ENCODE data around the gene PCF11.

PCF11 gene

DNA sequence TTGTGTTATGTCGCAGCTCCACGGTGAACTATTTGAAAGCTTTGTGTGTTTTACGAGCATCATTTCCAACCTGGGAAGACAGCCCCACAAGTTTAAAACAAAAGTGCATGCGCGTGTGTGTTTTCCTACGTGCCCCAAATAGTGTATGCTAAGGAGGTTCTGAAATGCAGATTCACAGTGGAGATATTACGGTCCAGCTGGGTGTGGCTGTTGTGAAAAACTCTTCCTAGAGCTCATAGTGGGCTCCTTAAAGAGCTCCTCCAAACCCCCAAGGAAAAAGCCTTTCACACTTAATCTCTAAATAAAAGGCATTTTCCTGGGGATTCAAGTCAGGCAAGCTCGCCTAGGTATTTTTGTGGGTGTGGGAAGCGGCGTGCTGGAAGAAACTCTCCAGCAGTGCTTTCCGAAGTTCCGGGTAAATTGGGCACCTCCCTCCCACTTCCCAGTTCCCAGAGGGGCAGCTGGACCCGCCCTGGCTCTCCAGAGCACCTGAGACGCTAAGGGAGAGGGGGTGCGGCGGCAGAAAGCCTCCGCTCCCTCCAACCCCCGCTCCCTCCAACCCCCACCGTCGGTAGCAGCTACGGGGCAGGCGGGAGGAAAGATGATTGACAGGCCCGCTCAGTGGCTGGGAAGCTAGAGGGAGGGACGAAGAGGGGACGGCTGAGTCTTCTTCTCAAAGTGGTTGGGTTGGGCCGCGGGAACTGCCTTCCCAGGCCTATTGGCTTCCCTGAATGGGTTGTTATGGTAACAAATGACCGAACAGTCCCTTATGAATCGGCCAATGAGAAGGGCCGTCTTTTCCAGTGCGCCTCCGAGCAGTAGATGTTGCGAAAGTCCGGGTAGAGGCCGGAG lies 561 bp upstream of the PCF11 start:
- DNase-seq (ENCODE audit: low read depth) = peak; percentile 95

DNA sequence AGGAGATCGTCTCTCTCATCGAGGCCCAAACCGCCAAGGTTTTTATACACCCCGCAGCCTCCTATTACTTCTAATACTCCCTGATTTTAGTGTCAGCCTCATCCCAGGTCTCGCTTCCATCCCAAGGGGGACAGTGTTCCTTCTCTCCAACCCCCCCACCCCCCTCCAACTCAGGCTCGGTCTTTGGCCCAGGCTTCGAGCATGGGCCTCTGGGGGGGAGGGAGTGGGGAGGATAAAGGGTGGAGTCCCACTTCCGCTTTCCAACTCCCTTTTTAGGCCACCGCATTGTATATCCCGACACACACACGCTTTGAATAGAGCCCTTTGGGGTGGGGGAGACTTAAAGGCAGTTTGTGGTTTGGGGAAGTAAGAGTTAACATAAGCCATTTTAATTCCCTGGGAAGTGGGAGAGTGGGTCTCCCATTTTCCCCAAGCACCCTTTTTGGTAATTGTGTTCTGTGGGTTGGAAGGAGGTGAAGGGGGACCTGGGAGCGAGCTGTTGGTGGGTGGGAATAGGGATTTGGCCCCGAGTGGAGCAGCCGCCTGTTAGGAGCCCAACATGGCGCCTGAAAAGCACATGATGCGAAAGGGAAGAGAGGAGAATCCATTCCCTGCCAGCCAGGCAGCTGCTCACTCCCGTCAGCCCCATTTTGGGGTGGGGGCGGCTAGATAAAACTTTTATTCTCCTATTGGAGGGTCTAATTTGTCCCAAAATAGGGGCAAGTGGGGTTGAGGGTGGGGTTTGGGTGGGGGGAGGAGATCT lies 844 bp downstream of the PCF11 start:
- DNase-seq (ENCODE audit: low read depth) = peak; percentile 17

DNA sequence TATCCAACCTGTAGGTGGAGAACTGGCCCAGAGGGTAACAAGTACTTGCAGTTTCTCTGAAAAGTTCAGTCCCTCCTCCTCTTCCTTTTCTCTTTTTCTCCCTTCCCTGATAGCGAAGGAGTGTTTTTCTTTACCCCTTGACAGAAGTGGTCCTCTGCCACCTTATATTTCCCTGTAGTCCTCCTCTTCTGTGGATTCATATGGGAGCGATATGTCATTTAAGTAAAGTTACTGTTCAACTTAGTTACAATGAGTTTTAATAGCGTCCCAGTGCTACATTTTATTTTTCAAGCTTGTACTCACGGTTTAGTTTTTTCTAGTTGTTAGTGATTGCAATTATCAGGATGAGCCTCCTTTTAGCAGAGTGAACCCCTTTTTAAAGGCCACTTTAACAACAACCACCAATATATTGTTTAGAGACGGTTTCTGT lies 1.4 kb downstream of the PCF11 start:
- no peak for DNase-seq (ENCODE audit: low read depth)

DNA sequence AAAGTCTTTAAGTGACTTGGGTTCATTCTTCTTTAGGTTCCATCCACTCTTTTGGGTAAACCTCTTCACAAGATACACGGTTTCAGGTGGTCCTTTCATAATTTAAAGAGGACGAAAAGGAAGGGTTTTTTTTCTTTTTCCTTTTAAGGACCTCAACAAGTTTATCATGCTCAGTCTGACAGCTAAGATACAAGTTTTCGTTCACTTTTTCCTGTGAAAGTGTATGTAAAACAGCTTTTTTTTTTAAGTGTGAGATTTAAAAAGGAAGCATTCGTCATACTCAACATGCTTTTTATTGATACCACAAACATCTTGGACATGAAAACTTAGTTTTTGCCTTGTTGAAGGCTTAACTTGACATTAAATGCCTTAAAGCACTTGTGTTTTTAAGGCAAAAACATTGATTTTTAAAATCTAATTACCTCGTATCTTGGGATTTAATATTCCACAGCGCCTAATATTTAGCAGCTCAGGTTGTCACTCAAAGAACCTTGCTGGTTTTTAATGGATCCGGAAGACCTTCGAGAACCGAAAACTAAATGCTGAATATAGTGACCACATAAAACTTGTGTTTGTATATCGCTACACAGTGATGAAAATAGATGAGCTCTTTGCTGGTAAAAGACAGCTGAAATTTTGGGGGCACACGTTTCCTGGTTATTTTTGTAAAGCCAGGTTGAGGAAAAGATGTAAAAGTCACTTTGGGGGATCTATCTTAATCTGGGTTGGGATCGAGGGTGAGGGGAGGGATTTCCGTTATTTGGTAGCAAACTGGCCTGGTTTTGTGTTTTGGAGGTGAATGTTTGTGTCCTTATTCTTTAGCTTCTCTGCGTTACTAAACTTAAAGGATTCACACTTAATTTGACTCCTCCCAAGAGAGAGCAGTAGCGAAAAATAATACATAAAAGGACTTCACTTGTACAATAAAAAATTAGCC lies 2.3 kb downstream of the PCF11 start:
- no peak for DNase-seq (ENCODE audit: low read depth)

DNA sequence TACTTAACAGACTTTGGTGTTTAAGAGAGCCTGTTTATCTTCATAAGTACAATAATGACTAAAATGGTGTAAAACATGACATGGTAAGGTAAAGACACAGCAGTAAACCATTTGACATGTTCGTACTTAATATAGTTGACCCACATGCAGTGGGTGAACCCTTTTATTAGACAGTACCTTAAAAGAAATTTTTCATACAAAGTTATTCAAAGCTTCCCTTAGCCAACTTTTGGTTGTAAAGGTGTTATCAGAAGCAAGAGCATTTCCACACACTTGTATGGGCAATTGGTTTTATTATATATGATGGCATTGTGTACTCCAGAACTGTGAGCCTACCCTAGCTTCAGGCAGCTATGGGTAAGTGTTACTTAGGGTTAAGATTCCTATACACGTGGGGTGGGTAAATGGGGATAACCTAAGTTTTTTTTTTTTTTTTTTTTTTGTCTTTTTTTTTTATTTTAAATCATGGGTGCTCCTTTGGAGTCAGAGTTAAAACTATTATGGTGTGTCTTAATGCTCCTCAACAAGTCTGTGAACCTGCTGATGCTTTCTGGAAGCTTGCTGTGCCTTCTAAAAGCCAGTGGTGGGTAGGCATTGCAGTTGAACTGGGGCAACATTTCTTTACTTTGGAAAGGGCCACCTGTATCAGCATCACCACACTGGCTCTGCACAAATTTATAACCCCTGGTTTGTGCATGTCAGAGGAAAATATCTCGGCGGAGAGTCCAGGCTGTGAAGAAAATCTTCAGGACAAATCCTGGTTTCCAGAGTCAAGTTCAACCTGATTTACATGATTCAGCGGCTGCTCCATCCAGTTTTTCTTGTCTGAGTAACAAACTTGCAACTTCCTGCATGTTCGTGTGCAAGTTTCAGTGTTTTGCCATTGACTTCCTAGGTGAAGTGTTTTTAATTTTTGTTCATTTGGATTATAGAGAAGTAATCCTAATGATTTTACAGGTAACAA lies 3.3 kb downstream of the PCF11 start:
- DNase-seq (ENCODE audit: low read depth) = no peak

DNA sequence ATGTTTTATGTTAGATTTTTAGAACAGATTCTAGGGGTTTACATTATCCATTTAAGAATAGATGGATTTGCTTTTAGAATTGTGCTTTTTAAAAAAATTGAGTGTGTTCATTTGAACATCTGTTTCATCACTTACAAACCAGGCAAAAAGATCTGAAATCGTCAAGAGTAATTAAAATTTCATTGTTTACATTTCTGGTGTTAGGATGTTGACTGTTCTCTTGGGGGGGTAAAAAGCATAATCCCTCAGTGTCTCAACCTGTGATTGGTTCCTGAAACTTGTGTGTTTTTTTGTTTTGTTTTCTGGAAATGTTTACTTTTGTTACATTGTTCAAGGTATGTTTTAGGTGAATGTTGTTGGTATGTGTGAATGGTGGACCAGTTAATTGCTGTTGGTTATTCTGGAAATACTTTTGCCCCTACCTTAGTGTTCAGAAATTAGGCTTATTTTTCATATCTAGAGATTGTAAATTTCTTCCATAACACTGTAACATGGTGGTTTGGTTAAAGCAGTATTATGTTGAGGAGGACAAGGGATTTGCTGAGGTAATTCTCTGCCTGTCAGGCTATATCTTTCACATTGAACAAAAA lies 4.8 kb downstream of the PCF11 start:
- no peak for DNase-seq (ENCODE audit: low read depth)

DNA sequence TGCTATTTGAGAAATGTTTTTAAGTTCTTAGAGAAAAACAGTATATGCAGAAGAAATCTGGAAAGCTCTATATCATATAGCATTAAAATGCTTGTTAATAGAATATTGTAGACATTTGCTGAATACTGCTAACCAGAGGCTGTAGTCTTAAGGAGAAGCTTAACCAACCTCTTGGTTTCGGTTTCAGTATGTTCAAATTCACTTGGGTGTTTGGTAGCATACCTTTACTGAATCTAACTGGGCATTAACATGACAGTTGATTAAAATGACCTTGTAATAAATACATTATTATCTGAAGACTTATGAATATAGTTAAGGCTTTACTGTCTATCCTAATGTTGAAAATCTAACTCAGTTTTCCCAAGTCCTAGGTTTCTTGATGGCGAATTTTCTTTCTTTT lies 5.4 kb downstream of the PCF11 start:
- no peak for DNase-seq (ENCODE audit: low read depth)

DNA sequence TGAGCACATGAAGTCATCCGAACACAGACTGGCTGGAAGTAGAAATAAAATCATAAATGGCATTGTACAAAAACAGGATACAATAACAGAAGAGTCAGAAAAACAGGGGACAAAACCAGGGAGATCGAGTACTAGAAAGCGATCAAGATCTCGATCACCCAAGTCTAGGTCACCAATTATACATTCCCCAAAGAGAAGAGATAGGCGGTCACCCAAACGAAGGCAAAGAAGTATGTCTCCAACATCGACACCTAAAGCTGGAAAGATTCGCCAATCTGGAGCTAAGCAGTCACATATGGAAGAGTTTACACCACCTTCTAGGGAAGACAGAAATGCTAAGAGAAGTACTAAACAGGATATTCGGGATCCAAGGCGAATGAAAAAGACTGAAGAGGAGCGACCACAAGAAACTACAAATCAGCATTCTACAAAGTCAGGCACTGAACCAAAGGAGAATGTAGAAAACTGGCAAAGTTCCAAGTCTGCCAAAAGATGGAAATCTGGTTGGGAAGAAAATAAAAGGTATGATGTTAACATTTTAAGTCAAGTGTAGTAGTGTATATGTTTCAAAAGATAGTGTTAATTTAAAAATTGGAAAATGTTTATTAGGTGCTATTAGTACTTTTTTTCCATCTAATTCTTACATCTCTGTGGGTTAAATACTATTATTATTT lies 9.4 kb downstream of the PCF11 start:
- DNase-seq (ENCODE audit: low read depth) = no peak

DNA sequence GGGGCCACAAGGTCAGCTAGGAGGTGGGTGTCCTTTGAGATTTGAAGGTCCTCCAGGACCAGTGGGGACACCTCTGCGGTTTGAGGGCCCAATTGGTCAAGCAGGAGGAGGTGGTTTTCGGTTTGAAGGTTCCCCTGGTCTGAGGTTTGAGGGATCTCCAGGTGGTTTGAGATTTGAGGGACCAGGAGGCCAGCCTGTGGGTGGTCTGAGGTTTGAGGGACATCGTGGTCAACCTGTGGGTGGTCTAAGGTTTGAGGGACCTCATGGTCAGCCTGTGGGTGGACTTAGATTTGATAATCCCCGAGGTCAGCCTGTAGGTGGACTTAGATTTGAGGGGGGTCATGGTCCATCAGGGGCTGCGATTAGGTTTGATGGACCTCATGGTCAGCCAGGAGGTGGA lies 11.8 kb downstream of the PCF11 start:
- no peak for DNase-seq (ENCODE audit: low read depth)

DNA sequence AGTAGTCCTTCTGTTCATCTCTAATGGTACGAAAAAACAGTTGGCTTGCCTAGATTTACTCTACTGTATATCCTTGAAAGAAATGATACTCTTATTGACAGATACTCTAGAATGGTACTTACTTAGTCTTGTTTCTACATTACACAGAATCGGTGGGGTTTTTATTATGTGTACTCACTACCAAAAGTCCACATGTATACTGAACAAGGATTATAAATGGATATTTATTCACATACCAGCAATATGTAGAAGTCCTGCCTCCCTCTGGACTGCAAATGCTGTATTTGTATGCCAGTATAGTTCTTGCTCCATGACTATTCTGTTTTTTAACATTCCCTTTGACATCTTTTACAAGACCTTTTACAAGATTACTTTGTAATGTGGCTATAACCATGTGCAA lies 13.9 kb downstream of the PCF11 start:
- no peak for DNase-seq (ENCODE audit: low read depth)

DNA sequence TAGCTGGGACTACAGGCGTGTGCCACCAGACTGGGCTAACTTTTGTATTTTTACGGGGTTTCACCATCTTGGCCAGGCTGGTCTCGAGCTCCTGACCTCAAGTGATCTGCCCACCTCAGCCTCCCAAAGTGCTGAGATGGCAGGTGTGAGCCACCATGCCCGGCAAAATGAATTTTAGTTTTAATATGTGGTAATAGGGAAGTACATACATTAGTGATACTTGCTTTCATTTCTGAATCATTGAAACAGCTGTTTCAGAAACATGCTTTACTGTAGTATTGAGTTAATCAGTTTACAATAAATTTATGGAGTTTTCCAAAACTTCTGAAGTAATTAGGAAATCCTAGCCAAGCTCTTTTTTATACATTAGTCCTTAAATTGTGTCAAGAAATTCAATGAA lies 15.6 kb downstream of the PCF11 start:
- no peak for DNase-seq (ENCODE audit: low read depth)

DNA sequence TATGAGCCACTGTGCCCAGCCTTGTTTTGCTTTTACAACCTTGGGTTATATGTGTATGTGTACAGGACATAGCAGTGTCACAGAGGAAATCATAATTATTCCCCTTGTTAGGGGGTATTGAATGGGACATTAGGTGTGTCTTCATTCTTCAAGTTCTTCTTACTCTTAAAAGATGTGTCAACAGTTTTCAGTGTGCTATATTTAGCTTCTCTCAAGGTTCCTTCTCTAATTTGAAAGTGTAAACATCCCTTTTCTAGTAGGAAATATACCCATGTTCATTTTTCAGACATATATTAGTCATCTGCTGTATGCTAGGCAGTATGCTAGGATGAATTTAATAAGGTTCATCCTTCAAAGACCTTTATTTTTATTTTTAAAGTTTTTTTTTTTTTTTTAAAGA lies 17.1 kb downstream of the PCF11 start:
- DNase-seq (ENCODE audit: low read depth) = no peak

DNA sequence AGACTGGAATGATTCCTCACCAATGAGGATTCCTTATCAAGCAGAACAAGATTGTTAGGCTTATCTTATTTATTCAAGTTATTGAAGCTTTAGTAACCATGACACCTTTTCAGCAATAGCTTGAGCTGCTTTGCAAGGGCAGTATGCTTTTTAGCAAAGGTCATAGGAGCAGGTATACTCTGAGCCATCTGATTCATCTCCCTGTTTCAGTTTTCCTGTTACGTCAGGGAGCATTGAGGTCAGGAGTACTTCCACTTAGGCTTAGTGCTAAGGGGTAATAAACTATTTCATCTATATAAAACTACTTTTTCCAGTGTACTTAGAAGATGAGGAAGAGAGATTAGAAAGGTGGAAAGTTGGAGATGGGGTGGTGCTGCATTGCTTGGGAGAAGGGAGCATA lies 18.9 kb downstream of the PCF11 start:
- no peak for DNase-seq (ENCODE audit: low read depth)

DNA sequence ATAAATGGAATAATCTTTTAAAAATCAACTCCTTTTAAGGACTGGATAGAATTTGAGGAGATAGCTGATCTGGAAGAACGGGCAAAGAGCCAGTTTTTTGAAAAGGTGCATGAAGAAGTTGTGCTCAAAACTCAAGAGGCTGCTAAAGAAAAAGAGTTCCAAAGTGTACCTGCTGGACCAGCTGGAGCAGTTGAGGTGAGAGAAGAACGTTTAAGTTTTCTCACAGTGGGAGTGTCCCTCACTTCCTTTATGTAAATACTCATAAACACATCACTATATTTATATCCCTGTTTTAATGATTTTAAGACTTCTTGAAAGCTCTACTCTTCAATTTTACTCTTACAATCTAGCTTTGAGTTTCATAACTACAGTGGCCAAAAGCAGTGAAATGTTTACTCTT lies 24.9 kb downstream of the PCF11 start:
- DNase-seq (ENCODE audit: low read depth) = no peak

DNA sequence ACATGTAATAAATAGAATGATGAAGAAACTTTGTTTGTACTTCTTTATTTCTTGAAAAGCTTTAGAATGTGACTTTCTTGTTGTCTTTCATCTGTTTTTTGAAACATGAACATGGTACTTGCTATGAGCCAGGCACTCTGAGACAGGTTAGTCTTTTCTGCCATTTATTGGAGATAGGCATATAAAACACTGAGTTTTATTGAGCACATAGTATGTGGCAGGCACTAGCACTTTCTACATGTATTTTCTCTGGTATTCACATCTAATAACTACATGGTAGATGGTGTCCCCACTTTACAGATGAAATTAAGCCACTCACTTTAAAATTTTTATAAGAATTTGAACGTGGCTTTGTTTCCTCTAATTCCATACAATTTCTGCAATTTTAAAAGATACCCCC lies 28.8 kb downstream of the PCF11 start:
- no peak for DNase-seq (ENCODE audit: low read depth)

DNA sequence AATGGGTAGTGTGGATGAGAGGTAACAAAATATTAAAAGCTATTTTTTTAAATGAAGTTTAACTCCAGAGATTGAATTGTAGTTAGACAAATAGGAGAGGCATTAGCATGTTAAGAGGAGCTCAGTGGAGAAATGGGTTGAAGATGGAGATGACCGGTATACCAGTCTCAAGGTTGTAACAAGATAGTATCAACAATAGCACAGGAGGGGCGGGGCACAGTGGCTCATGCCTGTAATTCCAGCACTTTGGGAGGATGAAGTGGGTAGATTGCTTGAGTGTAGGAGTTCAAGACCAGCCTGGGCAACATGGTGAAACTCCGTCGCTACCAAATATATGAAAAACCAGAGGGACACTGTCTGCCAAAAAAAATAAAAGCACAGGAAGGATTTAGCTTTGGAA lies 30.5 kb downstream of the PCF11 start:
- DNase-seq (ENCODE audit: low read depth) = no peak

DNA sequence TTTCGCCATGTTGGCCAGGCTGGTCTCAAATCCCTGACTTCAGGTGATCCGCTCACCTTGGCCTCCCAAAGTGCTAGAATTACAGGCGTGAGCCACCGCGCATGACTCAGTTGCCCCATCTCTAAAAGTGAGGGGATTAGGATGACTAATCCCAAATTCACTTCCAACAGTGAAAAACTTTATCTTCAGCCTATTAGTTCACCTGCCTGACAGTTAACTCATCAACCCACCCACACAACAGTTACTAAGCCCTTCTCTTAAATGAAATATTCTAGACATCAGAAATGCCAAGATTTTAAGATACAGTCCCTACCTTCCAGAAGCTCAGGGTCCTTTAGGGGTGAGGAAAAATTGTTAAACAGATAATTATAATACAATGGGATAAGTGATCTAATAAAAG lies 34.6 kb downstream of the PCF11 start:
- DNase-seq (ENCODE audit: low read depth) = no peak

DNA sequence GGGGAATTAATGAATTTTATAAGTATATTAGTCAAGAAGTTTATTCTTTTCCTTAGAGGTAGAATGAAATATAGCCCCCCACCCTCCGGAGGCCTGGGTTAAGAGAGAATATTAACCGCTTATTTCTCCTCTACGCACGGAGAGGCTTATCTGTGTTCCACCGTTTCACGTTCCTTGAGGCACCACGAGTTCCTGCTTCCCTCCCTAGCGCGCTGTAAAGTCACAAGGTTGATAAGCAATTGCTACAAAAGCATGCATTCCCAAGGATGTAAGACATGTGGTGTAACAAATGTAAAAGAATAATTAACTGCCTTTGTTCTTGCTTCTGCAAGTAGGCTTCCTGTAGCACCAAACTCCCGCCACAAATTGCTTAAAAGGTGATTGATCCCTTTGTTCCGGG lies 35.1 kb downstream of the PCF11 start:
- no peak for DNase-seq (ENCODE audit: low read depth)

DNA sequence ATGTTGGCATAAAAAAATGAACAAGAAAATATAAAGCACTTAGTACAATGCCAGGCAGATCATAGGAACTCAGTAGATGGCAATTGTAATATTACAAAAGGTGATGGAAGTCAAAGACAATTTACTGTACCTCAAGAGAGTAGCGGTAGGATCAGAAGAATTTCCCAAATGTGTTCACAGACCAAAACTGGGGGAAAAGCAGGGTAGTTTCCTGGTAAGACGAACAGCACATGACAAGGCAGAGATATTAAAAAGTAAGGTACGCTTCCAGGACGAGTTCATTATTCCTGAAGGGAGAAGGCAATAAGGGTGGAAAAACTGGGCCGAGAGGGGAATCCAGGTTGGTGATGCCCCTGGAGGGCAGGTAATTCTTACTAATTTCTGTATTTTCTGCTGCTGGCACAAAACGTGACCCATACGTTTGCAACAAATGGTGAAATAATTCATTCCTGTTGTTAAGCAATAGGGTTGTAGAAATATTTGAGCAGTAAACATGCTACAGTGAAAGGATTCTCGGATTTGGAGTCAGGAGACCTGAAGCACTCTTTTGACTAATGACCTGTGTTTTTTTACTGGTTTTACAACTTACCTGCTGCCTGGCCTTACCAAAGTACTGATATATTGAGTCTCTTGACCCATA lies 35.8 kb downstream of the PCF11 start:
- DNase-seq (ENCODE audit: low read depth) = no peak
